AG04449 (cell line): ENCODE measurements around the gene PTPA.

ENCODE experiments used
- CTCF ChIA-PET: fragments of 350-600 bp; formaldehyde crosslinking; extraction: SDS; loops from one replicate; lab custom pipeline; 2021; ENCODE audit warnings: antibody characterized with exemption; lab: Yijun Ruan, JAX
- POLR2A ChIA-PET: fragments of 400-600, 350-600 bp; formaldehyde crosslinking; extraction: SDS; loops from one replicate; lab custom pipeline; 2020; ENCODE audit warnings: antibody characterized with exemption, inconsistent platforms; lab: Yijun Ruan, JAX
- DNase-seq: peaks from one replicate; pipeline ENCODE4 v3.0.0-alpha.2; 2010; ENCODE audit warnings: low read depth, low spot score
- H3K4me3 ChIP-seq: 2 replicates; pipeline ENCODE4 v1.5.1; 2011; ENCODE audit warnings: low read depth, mild to moderate bottlenecking, control low read depth, low read length
- TF ChIP-seq, protein P1 (sequence below): IDR thresholded peaks from one replicate; pipeline ENCODE4 v1.5.1; 2011; ENCODE audit warnings: mild to moderate bottlenecking, moderate library complexity, low read length, control low read depth, inconsistent platforms; ENCODE audit not compliant: insufficient read depth; ENCODE audit errors: missing control alignments

Gene PTPA

DNA sequence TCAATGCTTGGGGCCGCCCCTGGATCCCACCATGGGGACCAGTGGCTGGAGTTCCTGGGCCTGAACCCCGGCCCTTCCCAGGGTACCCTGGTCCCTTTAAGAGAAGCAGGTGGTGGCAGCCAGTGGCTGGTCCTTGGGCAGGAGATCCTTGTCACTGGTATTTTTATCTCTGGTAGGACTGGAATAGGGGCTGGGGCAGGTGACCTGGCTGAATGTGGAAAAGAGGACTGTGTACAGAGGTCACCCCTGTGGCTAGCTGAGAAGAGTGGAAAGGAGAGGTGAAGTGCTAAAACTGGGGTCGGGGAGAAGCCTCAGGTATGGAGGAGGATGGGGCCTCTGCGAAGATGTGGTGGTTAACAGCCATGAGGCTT lies 7.6 kb upstream of the PTPA start:
- no peak for DNase-seq
- POLR2A ChIA-PET = no interaction called here
- CTCF ChIA-PET = interaction anchor here (0.7 to 1.9 kb wide), 5 partner anchors 10 to 521 kb away, joined by 3 to 11 read pairs (median 4); no protein-coding TSS in a partner anchor
- TF ChIP-seq, protein P1, sequence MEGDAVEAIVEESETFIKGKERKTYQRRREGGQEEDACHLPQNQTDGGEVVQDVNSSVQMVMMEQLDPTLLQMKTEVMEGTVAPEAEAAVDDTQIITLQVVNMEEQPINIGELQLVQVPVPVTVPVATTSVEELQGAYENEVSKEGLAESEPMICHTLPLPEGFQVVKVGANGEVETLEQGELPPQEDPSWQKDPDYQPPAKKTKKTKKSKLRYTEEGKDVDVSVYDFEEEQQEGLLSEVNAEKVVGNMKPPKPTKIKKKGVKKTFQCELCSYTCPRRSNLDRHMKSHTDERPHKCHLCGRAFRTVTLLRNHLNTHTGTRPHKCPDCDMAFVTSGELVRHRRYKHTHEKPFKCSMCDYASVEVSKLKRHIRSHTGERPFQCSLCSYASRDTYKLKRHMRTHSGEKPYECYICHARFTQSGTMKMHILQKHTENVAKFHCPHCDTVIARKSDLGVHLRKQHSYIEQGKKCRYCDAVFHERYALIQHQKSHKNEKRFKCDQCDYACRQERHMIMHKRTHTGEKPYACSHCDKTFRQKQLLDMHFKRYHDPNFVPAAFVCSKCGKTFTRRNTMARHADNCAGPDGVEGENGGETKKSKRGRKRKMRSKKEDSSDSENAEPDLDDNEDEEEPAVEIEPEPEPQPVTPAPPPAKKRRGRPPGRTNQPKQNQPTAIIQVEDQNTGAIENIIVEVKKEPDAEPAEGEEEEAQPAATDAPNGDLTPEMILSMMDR = no peak
- H3K4me3 ChIP-seq = no peak overlapping the region

DNA sequence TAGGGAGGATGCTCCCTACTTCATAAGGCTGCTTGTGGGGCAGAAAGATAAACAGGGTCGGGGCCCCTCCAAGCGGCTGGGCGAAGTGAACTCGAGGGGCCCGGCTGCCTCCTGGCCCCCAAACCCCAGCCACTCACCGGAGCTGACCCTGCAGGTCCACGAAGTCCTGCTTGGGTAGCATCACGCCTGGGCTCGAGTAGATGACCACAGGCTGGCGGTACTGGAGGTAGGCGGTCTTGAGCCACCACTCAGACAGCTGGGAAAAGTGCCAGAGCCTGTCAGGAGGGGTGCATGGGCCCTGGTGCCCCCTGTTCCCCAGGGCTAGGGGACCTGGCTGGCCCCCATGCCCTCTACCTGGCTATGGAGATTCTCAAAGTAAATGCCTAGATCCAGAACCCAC lies 7.2 kb upstream of the PTPA start:
- DNase-seq = no peak
- TF ChIP-seq, protein P1 = no peak
- ChIA-PET POLR2A (no interaction called here), CTCF (interaction anchor here (1.7 to 1.9 kb wide), 2 partner anchors 12 to 520 kb away, joined by 4 to 11 read pairs; no protein-coding TSS in a partner anchor)
- no peak overlapping the region for H3K4me3 ChIP-seq

DNA sequence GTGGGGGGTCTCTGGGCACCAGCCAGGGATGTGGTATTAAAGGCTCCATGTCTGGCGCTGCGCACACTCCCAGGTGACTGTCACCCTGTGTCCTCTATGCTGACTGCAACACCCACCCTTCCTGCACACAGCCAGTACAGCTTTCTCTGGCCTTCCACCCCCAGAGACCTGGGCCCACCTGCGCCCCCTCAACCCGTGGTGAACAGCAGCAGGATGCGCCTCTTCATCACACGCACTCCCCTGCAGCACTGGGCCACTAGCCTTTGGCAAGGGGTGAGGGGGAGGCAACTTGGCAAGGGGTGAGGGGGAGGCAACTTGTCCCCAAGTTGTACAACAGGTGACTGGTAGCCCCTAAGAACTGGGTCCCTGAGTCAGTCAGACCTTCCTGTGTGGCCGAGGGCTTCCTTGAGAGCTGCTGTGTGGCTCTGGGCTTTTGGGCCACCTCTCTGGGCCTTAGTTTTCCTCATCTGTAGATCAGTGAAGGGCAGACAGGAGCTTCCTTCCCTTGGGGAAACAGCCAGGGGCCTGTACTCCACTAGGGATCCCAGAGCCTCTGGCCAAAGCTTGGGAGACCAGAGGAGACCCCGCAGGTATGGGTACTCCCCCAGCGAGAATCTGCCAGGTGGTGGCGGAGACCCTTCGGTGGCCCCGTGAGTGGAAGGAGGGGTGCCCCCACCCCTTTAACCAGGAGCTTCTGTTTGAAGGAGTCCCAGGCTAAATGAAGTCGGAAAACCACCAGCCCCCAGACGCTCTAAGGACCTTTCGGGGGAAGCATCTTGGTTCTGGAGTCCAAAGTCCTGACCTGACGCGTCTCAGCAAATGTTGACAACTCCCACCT lies 5.1 kb upstream of the PTPA start:
- TF ChIP-seq, protein P1 = no peak
- POLR2A ChIA-PET = no interaction called here
- CTCF ChIA-PET = interaction anchor here (0.9 to 2.2 kb wide), 3 partner anchors 9 to 516 kb away, joined by 3 to 9 read pairs (median 4); no protein-coding TSS in a partner anchor
- DNase-seq = no peak
- no peak overlapping the region for H3K4me3 ChIP-seq

DNA sequence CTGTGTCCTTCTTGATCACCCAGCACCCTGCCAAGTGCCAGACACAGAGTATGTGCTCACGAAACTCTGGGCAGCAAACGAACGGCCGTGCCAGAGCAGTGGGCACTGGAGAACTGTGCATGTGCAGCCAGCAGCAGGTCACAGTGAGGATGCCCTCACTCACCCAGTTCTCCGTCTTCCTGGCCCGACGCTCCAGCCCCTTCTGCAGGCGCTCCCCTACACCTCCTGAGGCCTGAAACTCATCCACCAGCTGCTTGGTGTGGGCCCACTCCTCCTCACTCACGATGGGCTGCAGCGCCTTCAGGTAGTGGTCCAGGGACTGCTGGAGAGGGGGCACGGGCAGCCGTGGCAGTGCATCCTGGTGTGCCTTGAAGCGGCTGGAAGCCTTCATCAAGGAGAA lies 3.6 kb upstream of the PTPA start:
- POLR2A ChIA-PET = no interaction called here
- CTCF ChIA-PET = no interaction called here

DNA sequence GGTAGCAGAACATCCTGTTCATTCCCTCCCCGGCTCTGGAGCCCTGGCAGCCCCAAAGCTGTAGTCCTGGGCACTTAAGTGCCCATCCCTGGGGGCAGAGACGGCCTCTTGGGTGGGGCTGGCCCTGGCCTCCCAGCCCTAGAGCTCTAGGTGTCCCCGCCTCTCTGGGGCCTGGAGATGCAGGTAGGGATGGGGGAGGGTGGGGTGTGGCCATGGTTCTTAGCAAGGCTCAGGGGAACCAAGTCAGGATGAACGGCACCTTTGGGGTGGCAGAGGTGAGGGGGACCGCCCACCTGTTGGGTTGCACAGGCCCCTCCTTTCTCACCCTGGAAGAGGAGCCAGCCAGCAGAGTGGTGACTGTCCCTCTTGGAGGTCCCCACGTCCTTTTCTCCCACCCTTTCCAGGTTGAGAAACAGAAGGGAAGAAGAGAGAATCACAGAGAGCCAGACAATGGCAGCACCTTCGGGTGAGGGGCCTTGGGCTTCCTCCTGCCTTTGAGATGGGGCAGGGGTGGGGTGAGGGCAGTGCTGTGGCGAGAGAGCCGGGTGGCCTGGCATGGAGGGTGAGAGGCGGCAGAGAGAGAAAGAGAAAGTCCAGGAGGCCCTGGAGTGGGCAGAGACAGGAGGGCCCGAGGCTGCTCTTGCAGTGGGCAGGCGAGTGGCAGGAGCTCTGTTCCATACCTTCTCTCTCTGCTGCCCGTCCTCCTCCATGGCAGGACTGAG lies 3.0 kb upstream of the PTPA start:
- TF ChIP-seq, protein P1 = no peak
- ChIA-PET CTCF (interaction anchor here (8.3 kb wide), 1 partner anchor 22 kb away, joined by 64 read pairs; no protein-coding TSS in a partner anchor), POLR2A (no interaction called here)

More for the DNA sequence above, 3.6 kb upstream of the PTPA start:
- no peak for DNase-seq
- TF ChIP-seq, protein P1 = no peak
- H3K4me3 ChIP-seq = no peak overlapping the region

More for the DNA sequence above, 3.0 kb upstream of the PTPA start:
- no peak overlapping the region for H3K4me3 ChIP-seq
- DNase-seq = no peak
